ENCODE data around the gene C5.

DNA sequence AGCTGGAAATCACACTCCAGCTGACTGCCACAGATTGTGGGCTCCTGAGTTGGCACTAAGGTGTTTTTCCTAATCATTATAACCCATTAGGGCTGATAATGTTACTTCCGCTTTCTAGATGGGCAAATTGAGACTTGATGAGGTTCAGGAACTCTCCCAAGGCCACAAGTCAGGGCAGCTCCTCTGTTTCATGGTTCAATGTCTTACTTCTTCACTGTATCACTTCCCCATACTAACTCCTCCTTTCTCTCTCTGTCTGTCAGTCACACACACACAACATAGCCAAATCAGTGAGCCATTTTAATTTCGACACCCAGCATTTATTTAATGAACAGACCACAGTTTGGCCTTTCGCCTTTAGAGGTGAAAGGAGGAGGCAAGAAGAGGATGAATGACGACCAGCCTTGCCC, 105.6 kb downstream of the C5 start:
- TF ChIP-seq, protein P1, sequence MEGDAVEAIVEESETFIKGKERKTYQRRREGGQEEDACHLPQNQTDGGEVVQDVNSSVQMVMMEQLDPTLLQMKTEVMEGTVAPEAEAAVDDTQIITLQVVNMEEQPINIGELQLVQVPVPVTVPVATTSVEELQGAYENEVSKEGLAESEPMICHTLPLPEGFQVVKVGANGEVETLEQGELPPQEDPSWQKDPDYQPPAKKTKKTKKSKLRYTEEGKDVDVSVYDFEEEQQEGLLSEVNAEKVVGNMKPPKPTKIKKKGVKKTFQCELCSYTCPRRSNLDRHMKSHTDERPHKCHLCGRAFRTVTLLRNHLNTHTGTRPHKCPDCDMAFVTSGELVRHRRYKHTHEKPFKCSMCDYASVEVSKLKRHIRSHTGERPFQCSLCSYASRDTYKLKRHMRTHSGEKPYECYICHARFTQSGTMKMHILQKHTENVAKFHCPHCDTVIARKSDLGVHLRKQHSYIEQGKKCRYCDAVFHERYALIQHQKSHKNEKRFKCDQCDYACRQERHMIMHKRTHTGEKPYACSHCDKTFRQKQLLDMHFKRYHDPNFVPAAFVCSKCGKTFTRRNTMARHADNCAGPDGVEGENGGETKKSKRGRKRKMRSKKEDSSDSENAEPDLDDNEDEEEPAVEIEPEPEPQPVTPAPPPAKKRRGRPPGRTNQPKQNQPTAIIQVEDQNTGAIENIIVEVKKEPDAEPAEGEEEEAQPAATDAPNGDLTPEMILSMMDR (conservative IDR thresholded peaks at IDR 0.05 in 1 of 2, IDR thresholded peaks at IDR 0.05 in 1 of 2; ENCODE audit: extremely low read depth in 1 of 2, insufficient read depth in 1 of 2, low read depth in 1 of 2, low read length in 2 of 2): no peak
- no peak for TF ChIP-seq EZH2 (IDR thresholded peaks at IDR 0.05; ENCODE audit: borderline replicate concordance, low read length)
